ENCODE data around the gene TRIM38. TPM values are rescaled to one million over a fixed set of nuclear protein-coding genes. Genes with fewer than 3 reads are reported as not detected.
A peak's percentile ranks its signal among the peaks of the same experiment; 100 is the strongest.

Gene TRIM38
- total and polyA plus RNA-seq, 2 of the 13 experiments (the other 11 are each of a cell fraction or from before 2014, with no cell fraction given), result 2.5 to 3.1 TPM

- TF ChIP-seq ZFP91 (CRISPR knock-in tag; IDR thresholded peaks at IDR 0.05; ENCODE audit: borderline replicate concordance) (peak; percentile 87; the same call in 1 of the 2 replicates), SMYD3 (CRISPR knock-in tag; IDR thresholded peaks at IDR 0.05) (peak; percentile 23; the same call in 1 of the 2 replicates), MTA1 (CRISPR knock-in tag; IDR thresholded peaks at IDR 0.05; ENCODE audit: borderline replicate concordance) (peak; percentile 59; the same call in 1 of the 2 replicates), ZNF414 (CRISPR knock-in tag; IDR thresholded peaks at IDR 0.05) (no peak; the same call in 1 of the 2 replicates), MBD4 (IDR thresholded peaks at IDR 0.05; ENCODE audit: borderline replicate concordance, low read length) (no peak), HIVEP1 (CRISPR knock-in tag; IDR thresholded peaks at IDR 0.05) (peak; percentile 69; the same call in 1 of the 2 replicates), ZNF552 (CRISPR knock-in tag; IDR thresholded peaks at IDR 0.05; ENCODE audit: borderline replicate concordance) (peak; percentile 86), NFIC (IDR thresholded peaks at IDR 0.05; ENCODE audit: low read length) (peak; percentile 57; the same call in 1 of the 2 replicates), ZNF737 (CRISPR knock-in tag; IDR thresholded peaks at IDR 0.05; ENCODE audit: borderline replicate concordance) (peak; percentile 67; the same call in 1 of the 2 replicates), NFIB (CRISPR knock-in tag; IDR thresholded peaks at IDR 0.05; ENCODE audit: borderline replicate concordance) (no peak), ZNF619 (CRISPR knock-in tag; IDR thresholded peaks at IDR 0.05) (no peak), KDM4B (CRISPR knock-in tag; IDR thresholded peaks at IDR 0.05) (peak; percentile 88; the same call in 1 of the 2 replicates), HNF1B (CRISPR knock-in tag; IDR thresholded peaks at IDR 0.05) (peak; percentile 79), TAF1 (CRISPR knock-in tag; IDR thresholded peaks at IDR 0.05) (peak; percentile 79), ZC3H13 (CRISPR knock-in tag; IDR thresholded peaks at IDR 0.05) (no peak), KLF13 (CRISPR knock-in tag; IDR thresholded peaks at IDR 0.05) (no peak), HOXA5 (CRISPR knock-in tag; IDR thresholded peaks at IDR 0.05) (no peak), ZNF605 (CRISPR knock-in tag; IDR thresholded peaks at IDR 0.05) (no peak), ATM (IDR thresholded peaks at IDR 0.05; ENCODE audit: borderline replicate concordance) (no peak), THRA (CRISPR knock-in tag; IDR thresholded peaks at IDR 0.05; ENCODE audit: borderline replicate concordance) (0 out of 2 replicates have a peak, but pooled peaks have one; percentile 27), AGO1 (IDR thresholded peaks at IDR 0.05; ENCODE audit: low read depth, low read length, poor library complexity, severe bottlenecking) (no peak), TFDP1 (CRISPR knock-in tag; IDR thresholded peaks at IDR 0.05; ENCODE audit: borderline replicate concordance) (peak; percentile 72; the same call in 1 of the 2 replicates)
Observed at GRCh38 chr6:26033085-26033940, 70.7 kb downstream of the TRIM38 start (continued).
